DOHH2 (cell line): Measurements from ENCODE around the gene CXXC1.

Source experiments
- H3F3A ChIP-seq: fragments of 200-600 bp; sonication (generic), shearing (Covaris generic); 2 replicates; pipeline ENCODE4 v1.6.0; 2016; ENCODE audit warnings: antibody characterized with exemption, mild to moderate bottlenecking; ENCODE audit not compliant: control insufficient read depth, insufficient read depth
- H3K27ac ChIP-seq: fragments of 200-600 bp; sonication (generic); 2 replicates; pipeline ENCODE4 v1.5.1; 2014; ENCODE audit warnings: low read depth, mild to moderate bottlenecking, low read length, moderate library complexity
- H3K27me3 ChIP-seq: fragments of 200-600 bp; sonication (generic); 2 replicates; pipeline ENCODE4 v1.6.1; 2014; ENCODE audit warnings: mild to moderate bottlenecking, low read length, mixed read lengths; ENCODE audit not compliant: control insufficient read depth
- H3K36me3 ChIP-seq: fragments of 200-600 bp; sonication (generic); 2 replicates; pipeline ENCODE4 v1.6.1; 2014; ENCODE audit warnings: mild to moderate bottlenecking, low read length, moderate library complexity, mixed read lengths; ENCODE audit not compliant: control insufficient read depth
- H3K4me1 ChIP-seq: fragments of 200-600 bp; sonication (generic); 2 replicates; pipeline ENCODE4 v1.6.1; 2014; ENCODE audit warnings: mild to moderate bottlenecking, low read length, mixed read lengths; ENCODE audit not compliant: control insufficient read depth
- H3K4me2 ChIP-seq: fragments of 200-600 bp; sonication (generic); 2 replicates; pipeline ENCODE4 v1.6.0; 2014; ENCODE audit warnings: mild to moderate bottlenecking, low read length, moderate library complexity
- H3K4me3 ChIP-seq: fragments of 200-600 bp; sonication (generic); 2 replicates; pipeline ENCODE4 v1.5.1; 2014; ENCODE audit warnings: mild to moderate bottlenecking, low read length, mixed read lengths
- H3K79me2 ChIP-seq: fragments of 200-600 bp; sonication (generic); 2 replicates; pipeline ENCODE4 v1.6.1; 2014; ENCODE audit warnings: mild to moderate bottlenecking, low read length, mixed read lengths; ENCODE audit not compliant: control insufficient read depth
- H3K9me2 ChIP-seq: fragments of 200-600 bp; sonication (generic); replicated peaks from 2 replicates; pipeline ENCODE4 v1.6.1; 2014; ENCODE audit warnings: mild to moderate bottlenecking, low read length, mixed read lengths; ENCODE audit not compliant: control insufficient read depth
- H3K9me3 ChIP-seq: fragments of 200-600 bp; sonication (generic); 2 replicates; pipeline ENCODE4 v1.6.1; 2014; ENCODE audit warnings: antibody characterized with exemption, low read length, mixed read lengths; ENCODE audit not compliant: control insufficient read depth, insufficient read depth
- H4K20me1 ChIP-seq: fragments of 200-600 bp; sonication (generic); 2 replicates; pipeline ENCODE4 v1.6.0; 2014; ENCODE audit warnings: low read depth, mild to moderate bottlenecking, antibody characterized with exemption, low read length, moderate library complexity; ENCODE audit not compliant: control insufficient read depth, insufficient read depth
- EZH2phosphoT487 ChIP-seq: fragments of 200-600 bp; sonication (generic); IDR thresholded peaks from 2 replicates; pipeline ENCODE4 v1.6.1; 2017; ENCODE audit warnings: borderline replicate concordance, mild to moderate bottlenecking, antibody characterized with exemption, low read length, moderate library complexity, mixed read lengths
- TF ChIP-seq, protein P1 (sequence below): fragments of 200-600 bp; sonication (generic); IDR thresholded peaks from one replicate; pipeline ENCODE4 v1.5.1; 2014; ENCODE audit warnings: antibody characterized with exemption, mild to moderate bottlenecking, low read depth, low read length; ENCODE audit not compliant: poor library complexity, severe bottlenecking

Gene CXXC1

DNA sequence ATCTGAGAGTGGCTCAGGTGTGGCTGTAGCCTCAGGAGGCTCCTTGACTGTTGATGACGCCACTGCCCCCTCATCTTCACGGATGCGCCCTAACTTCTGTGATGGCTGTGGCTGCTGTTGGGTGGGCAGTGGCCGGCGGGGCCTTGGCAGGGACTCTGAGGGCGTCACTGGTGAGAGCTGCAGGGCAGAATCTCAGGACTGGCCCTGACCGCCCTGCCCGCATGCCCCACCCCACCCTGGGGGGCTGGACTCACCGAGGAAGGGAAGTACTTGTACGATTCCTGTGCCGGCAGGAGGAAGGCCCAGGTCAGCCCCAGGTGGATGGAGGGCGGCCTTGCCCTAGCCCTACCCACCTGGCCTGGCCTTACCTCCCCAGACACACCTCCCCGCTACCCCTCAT, 2.4 kb downstream of the CXXC1 start:
- H3K36me3 ChIP-seq: peaks cover 63% of the 10 kb centered on the region
- peaks cover 22% of the 10 kb centered on the region for H3K4me1 ChIP-seq
- no peaks in the 10 kb centered on the region for H3K9me3 ChIP-seq
- H3K9me2 ChIP-seq: no peaks in the 10 kb centered on the region
- H3K79me2 ChIP-seq: peaks cover 41% of the 10 kb centered on the region
- H4K20me1 ChIP-seq: peaks cover 10% of the 10 kb centered on the region; the same call in 1 of the 2 replicates
- 0 out of 2 replicates have a peak, but pooled peaks cover 2% of the 10 kb centered on the region for H3F3A ChIP-seq
- no peak overlapping the region for H3K27ac ChIP-seq
- H3K4me2 ChIP-seq: no peak overlapping the region
- no peak overlapping the region for H3K4me3 ChIP-seq
- H3K27me3 ChIP-seq: no peaks in the 10 kb centered on the region
- TF ChIP-seq, protein P1, sequence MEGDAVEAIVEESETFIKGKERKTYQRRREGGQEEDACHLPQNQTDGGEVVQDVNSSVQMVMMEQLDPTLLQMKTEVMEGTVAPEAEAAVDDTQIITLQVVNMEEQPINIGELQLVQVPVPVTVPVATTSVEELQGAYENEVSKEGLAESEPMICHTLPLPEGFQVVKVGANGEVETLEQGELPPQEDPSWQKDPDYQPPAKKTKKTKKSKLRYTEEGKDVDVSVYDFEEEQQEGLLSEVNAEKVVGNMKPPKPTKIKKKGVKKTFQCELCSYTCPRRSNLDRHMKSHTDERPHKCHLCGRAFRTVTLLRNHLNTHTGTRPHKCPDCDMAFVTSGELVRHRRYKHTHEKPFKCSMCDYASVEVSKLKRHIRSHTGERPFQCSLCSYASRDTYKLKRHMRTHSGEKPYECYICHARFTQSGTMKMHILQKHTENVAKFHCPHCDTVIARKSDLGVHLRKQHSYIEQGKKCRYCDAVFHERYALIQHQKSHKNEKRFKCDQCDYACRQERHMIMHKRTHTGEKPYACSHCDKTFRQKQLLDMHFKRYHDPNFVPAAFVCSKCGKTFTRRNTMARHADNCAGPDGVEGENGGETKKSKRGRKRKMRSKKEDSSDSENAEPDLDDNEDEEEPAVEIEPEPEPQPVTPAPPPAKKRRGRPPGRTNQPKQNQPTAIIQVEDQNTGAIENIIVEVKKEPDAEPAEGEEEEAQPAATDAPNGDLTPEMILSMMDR: no peak
- no peak for TF ChIP-seq EZH2phosphoT487

GRCh38 chr18:50284255-50284885, 3.1 kb downstream of the CXXC1 start:
- Histone ChIP-seq H4K20me1 (peaks cover 15% of the 10 kb centered on the region; the same call in 1 of the 2 replicates), H3K4me2 (no peak overlapping the region), H3K4me1 (peaks cover 29% of the 10 kb centered on the region), H3K4me3 (no peak overlapping the region), H3K9me3 (no peaks in the 10 kb centered on the region), H3K36me3 (peaks cover 70% of the 10 kb centered on the region), H3K27ac (no peak overlapping the region), H3F3A (0 out of 2 replicates have a peak, but pooled peaks cover 2% of the 10 kb centered on the region), H3K9me2 (no peaks in the 10 kb centered on the region), H3K27me3 (no peaks in the 10 kb centered on the region), H3K79me2 (peaks cover 48% of the 10 kb centered on the region)
- TF ChIP-seq, protein P1: no peak

DNA sequence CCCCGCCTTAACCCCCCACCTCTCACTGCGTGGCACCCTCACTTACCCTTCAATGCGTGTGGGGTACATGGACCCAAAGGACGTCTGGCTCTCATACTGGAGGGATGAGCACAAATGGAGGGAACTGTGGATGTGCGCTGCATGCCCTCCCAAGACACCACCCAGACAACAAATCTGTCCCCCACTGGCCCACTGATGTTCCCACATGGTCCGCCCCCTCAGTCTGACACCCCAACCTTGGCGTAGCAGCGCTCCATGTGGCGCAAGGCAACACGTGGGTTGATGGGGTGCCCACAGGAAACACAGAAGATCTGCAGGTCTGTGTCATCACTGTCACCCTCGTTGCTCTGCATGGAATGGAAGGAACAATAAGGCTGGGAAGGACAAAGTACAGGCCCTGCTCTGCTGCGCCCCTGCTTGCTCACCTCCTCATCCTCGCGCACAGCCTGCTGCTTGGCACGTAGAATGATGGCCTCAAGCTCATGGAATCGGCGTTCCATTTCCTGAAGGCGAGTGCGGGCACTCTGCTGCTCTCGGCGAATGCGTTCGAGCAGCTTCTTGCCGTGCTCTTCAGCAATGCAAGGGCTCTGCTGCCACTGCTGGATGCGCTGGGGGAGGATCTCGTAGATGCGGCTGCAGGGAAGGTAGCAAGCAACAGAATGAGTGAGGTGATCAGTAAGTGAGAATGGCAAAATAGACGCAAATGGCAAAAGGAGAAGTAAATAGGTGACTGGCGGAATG, 3.9 kb downstream of the CXXC1 start:
- Histone ChIP-seq H3K4me3 (no peak overlapping the region), H3F3A (no peaks in the 10 kb centered on the region), H3K9me3 (no peaks in the 10 kb centered on the region), H4K20me1 (peaks cover 19% of the 10 kb centered on the region; the same call in 1 of the 2 replicates), H3K36me3 (peaks cover 77% of the 10 kb centered on the region), H3K79me2 (peaks cover 56% of the 10 kb centered on the region), H3K4me1 (peaks cover 36% of the 10 kb centered on the region), H3K4me2 (no peak overlapping the region), H3K27ac (no peak overlapping the region), H3K27me3 (no peaks in the 10 kb centered on the region), H3K9me2 (no peaks in the 10 kb centered on the region)
- TF ChIP-seq, protein P1: no peak
- no peak for TF ChIP-seq EZH2phosphoT487
